HepG2 (cell line): Measurements from ENCODE around the gene FARSB. TPM values are rescaled to one million over a fixed set of nuclear protein-coding genes. Genes with fewer than 3 reads are reported as not detected.

Experiments used
- AHR ChIP-seq: IDR thresholded peaks from 2 replicates; pipeline ENCODE4 v1.6.1; 2018; ENCODE audit warnings: missing genetic modification reagents, missing compliant biosample characterization
- BHLHE40 ChIP-seq: IDR thresholded peaks from 2 replicates; pipeline ENCODE4 v1.6.1; 2011; ENCODE audit warnings: low read length, improper control_type of control experiment
- CHCHD3 ChIP-seq: sonication (generic); formaldehyde crosslinking; IDR thresholded peaks from 2 replicates; pipeline ENCODE4 v1.8.0; 2022; ENCODE audit warnings: mild to moderate bottlenecking, missing genetic modification reagents, moderate library complexity
- DNMT3B ChIP-seq: conservative IDR thresholded peaks from 2 replicates; pipeline ENCODE4 v1.6.1; 2016; ENCODE audit warnings: missing biosample characterization, control low read depth
- HMGA1 ChIP-seq: sonication (generic); formaldehyde crosslinking; conservative IDR thresholded peaks from 2 replicates; pipeline ENCODE4 v1.4.0; 2020; ENCODE audit warnings: missing genetic modification reagents
- HNF4G ChIP-seq, 2 experiments: sonication (generic) in 1 of 2; formaldehyde crosslinking in 1 of 2; IDR thresholded peaks; 2 replicates each; pipeline versions ENCODE4 v1.4.0 to v1.6.1; 2011 to 2020; ENCODE audit warnings: borderline replicate concordance in 2 of 2, low read depth in 2 of 2, mild to moderate bottlenecking in 2 of 2, low read length in 1 of 2, missing genetic modification reagents in 1 of 2, moderate library complexity in 1 of 2
- HNRNPL ChIP-seq: fragments of 200-400 bp; formaldehyde crosslinking; IDR thresholded peaks from 2 replicates; pipeline ENCODE4 v1.6.1; 2017; ENCODE audit warnings: mild to moderate bottlenecking, low read depth, low read length
- MIER3 ChIP-seq: IDR thresholded peaks from 2 replicates; pipeline ENCODE4 v1.6.1; 2016; ENCODE audit warnings: missing compliant biosample characterization, borderline replicate concordance
- MXI1 ChIP-seq: IDR thresholded peaks from 3 replicates; pipeline ENCODE4 v1.6.1; 2012; ENCODE audit warnings: low read depth, low read length, inconsistent platforms, borderline replicate concordance
- ONECUT2 ChIP-seq: sonication (generic); formaldehyde crosslinking; IDR thresholded peaks from 2 replicates; pipeline ENCODE4 v1.4.0; 2020; ENCODE audit warnings: missing genetic modification reagents
- PBX2 ChIP-seq: IDR thresholded peaks from 2 replicates; pipeline ENCODE4 v1.6.1; 2016; ENCODE audit warnings: control low read depth
- SMC3 ChIP-seq: IDR thresholded peaks from 2 replicates; pipeline ENCODE4 v1.6.1; 2011; ENCODE audit warnings: low read length, improper control_type of control experiment
- SNAPC4 ChIP-seq: sonication (generic); formaldehyde crosslinking; IDR thresholded peaks from 2 replicates; pipeline ENCODE4 v1.4.0; 2020; ENCODE audit warnings: mild to moderate bottlenecking, missing genetic modification reagents
- SSRP1 ChIP-seq: IDR thresholded peaks from 2 replicates; pipeline ENCODE4 v1.6.1; 2016; ENCODE audit warnings: control low read depth
- STAT5B ChIP-seq: sonication (generic); formaldehyde crosslinking; IDR thresholded peaks from 2 replicates; pipeline ENCODE4 v1.4.0; 2020; ENCODE audit warnings: missing genetic modification reagents
- ZFP62 ChIP-seq: sonication (generic); formaldehyde crosslinking; IDR thresholded peaks from 2 replicates; pipeline ENCODE4 v1.4.0; 2020; ENCODE audit warnings: missing genetic modification reagents
- ZNF101 ChIP-seq: sonication (generic); formaldehyde crosslinking; IDR thresholded peaks from 2 replicates; pipeline ENCODE4 v1.4.0; 2020; ENCODE audit warnings: mild to moderate bottlenecking, low read depth, missing genetic modification reagents, borderline replicate concordance
- ZNF282 ChIP-seq: fragments of 450-650 bp; IDR thresholded peaks from 2 replicates; pipeline ENCODE4 v1.6.1; 2018; ENCODE audit not compliant: partially characterized antibody
- ZNF501 ChIP-seq: sonication (generic); formaldehyde crosslinking; IDR thresholded peaks from 2 replicates; pipeline ENCODE4 v1.5.1; 2020; ENCODE audit warnings: mild to moderate bottlenecking, moderate library complexity, missing genetic modification reagents
- ZNF530 ChIP-seq: sonication (generic); formaldehyde crosslinking; IDR thresholded peaks from 2 replicates; pipeline ENCODE4 v1.5.0; 2020; ENCODE audit warnings: low read depth, mild to moderate bottlenecking, missing genetic modification reagents
- ZNF589 ChIP-seq: sonication (generic); formaldehyde crosslinking; conservative IDR thresholded peaks from 2 replicates; pipeline ENCODE4 v1.8.0; 2022; ENCODE audit warnings: mild to moderate bottlenecking, moderate library complexity, missing genetic modification reagents
- ZNF678 ChIP-seq: sonication (generic); formaldehyde crosslinking; IDR thresholded peaks from 2 replicates; pipeline ENCODE4 v1.4.0; 2020; ENCODE audit warnings: mild to moderate bottlenecking, missing genetic modification reagents
- ZNF740 ChIP-seq: sonication (generic); formaldehyde crosslinking; IDR thresholded peaks from 2 replicates; pipeline ENCODE4 v1.4.0; 2020; ENCODE audit warnings: missing genetic modification reagents
- polyA plus RNA-seq, 8 experiments: library from polyadenylated mRNA; depleted of rRNA in 3 of 8; stranded (reverse) in 7 of 8; unstranded in 1 of 8; fragments of >200 nt; fragmentation: Illumina TruSeq in 4 of 8; extraction: Trizol in 4 of 8; gene quantifications; 2 replicates each; pipeline versions ENCODE4 v1.2.1 to v1.2.3, GENCODE V29; 2011 to 2016; ENCODE audit warnings: low read depth in 4 of 8, missing spikeins in 1 of 8, mixed read lengths in 1 of 8; ENCODE audit not compliant: insufficient read depth in 1 of 8
- total RNA-seq, 5 experiments: library from RNA; depleted of rRNA; stranded (reverse); fragments of >200 nt; fragmentation: Illumina TruSeq; extraction: Trizol; gene quantifications; 2 replicates each; pipeline ENCODE4 v1.2.3, GENCODE V29; 2016; ENCODE audit warnings: low read depth in 1 of 5

Gene FARSB
- total and polyA plus RNA-seq, 2 of the 13 experiments (the other 11 are each of a cell fraction or from before 2014, with no cell fraction given): 23.3 to 45.9 TPM

- TF ChIP-seq ZNF101 (CRISPR knock-in tag) (0 out of 2 replicates have a peak, but pooled peaks have one; percentile 72), BHLHE40 (no peak), CHCHD3 (peak; percentile 97), ZNF678 (CRISPR knock-in tag) (peak; percentile 83; the same call in 1 of the 2 replicates), ZNF530 (CRISPR knock-in tag) (no peak; the same call in 1 of the 2 replicates), AHR (peak; percentile 84; the same call in 1 of the 2 replicates), SSRP1 (CRISPR knock-in tag) (no peak; the same call in 1 of the 2 replicates), MIER3 (CRISPR knock-in tag) (no peak), ONECUT2 (CRISPR knock-in tag) (no peak), ZNF501 (CRISPR knock-in tag) (peak; percentile 76; the same call in 1 of the 2 replicates), ZFP62 (CRISPR knock-in tag) (no peak), HMGA1 (CRISPR knock-in tag) (no peak), ZNF740 (CRISPR knock-in tag) (peak; percentile 67; the same call in 1 of the 2 replicates), DNMT3B (CRISPR knock-in tag) (no peak), HNRNPL (peak; percentile 95), STAT5B (CRISPR knock-in tag) (no peak), MXI1 (peak; percentile 68; the same call in 2 of the 3 replicates), ZNF589 (CRISPR knock-in tag) (0 out of 2 replicates have a peak, but pooled peaks have one; percentile 52), PBX2 (CRISPR knock-in tag) (no peak), SNAPC4 (no peak), HNF4G (IDR thresholded peaks at IDR 0.05; ENCODE audit: borderline replicate concordance, low read depth, low read length) (0 out of 2 replicates have a peak, but pooled peaks have one; percentile 35), HNF4G (CRISPR knock-in tag; IDR thresholded peaks at IDR 0.05; ENCODE audit: borderline replicate concordance, low read depth) (0 out of 2 replicates have a peak, but pooled peaks have one; percentile 49), SMC3 (no peak), ZNF282 (no peak)
Observed at GRCh38 chr2:222671259-222672067, 15.6 kb upstream of the FARSB start, which contains the start of gene MOGAT1 (continued).
